Activated naive CD8-positive, alpha-beta T cell treated with anti-CD3 and anti-CD28 coated beads, Interleukin-2, amount 50 U/mL, for 24 hours (primary cell): ENCODE data around the gene GPR27.
A peak's percentile ranks its signal among the peaks of the same experiment; 100 is the strongest.

Experiments
- ATAC-seq: fragments of 150-1000 bp; cut with Tn5 transposase; one replicate; pipeline ENCODE4 v1.10.0; 2021
- DNase-seq: peaks from one replicate; pipeline ENCODE4 v3.0.0; 2021
- H3K27ac Mint-ChIP-seq: one replicate; pipeline ENCODE4 v1.8.0; 2021; ENCODE audit warnings: mild to moderate bottlenecking, mixed read lengths
- H3K27me3 Mint-ChIP-seq: one replicate; pipeline ENCODE4 v1.8.0; 2021; ENCODE audit warnings: mixed read lengths
- H3K36me3 Mint-ChIP-seq: one replicate; pipeline ENCODE4 v1.8.0; 2021; ENCODE audit warnings: low read depth, mixed read lengths
- H3K4me1 Mint-ChIP-seq: one replicate; pipeline ENCODE4 v1.8.0; 2021; ENCODE audit warnings: mixed read lengths
- H3K4me3 Mint-ChIP-seq: one replicate; pipeline ENCODE4 v1.8.0; 2021; ENCODE audit warnings: mild to moderate bottlenecking, moderate library complexity, mixed read lengths
- H3K9me3 Mint-ChIP-seq: one replicate; pipeline ENCODE4 v1.8.0; 2021; ENCODE audit warnings: mixed read lengths

The GPR27 gene

GRCh38 chr3:71754610-71755253 is 1.1 kb downstream of the GPR27 start:
- H3K36me3 Mint-ChIP-seq: no peaks in the 10 kb centered on the region
- H3K4me3 Mint-ChIP-seq: peak overlapping the region; percentile 62
- H3K27me3 Mint-ChIP-seq: peaks cover 53% of the 10 kb centered on the region
- no peak for ATAC-seq
- peaks cover 5% of the 10 kb centered on the region for H3K4me1 Mint-ChIP-seq
- H3K27ac Mint-ChIP-seq: no peak overlapping the region
- no peaks in the 10 kb centered on the region for H3K9me3 Mint-ChIP-seq
- DNase-seq: no peak

DNA sequence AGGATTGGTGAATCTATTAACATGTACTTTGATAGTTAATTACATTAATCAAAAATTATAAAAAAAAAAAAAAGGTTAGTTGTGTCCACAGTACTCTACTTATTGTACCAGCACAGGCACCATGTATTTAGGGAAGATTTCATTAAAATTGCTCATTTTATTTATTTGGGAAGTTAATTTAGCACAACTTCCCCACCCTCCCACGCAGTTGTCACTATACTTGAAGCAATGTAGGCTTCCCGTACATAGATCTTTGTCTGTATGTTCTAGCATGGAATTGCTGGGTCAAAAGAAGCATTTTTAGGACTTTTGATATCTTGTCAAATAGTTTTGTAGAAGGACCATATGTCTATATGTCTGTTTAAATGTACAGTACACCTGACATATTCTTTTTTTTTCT is 4.4 kb downstream of the GPR27 start:
- Mint-ChIP-seq H3K27me3 (peaks cover 32% of the 10 kb centered on the region), H3K9me3 (no peaks in the 10 kb centered on the region), H3K4me1 (peaks cover 3% of the 10 kb centered on the region), H3K36me3 (no peaks in the 10 kb centered on the region), H3K27ac (no peak overlapping the region), H3K4me3 (no peak overlapping the region)
- ATAC-seq: no peak
- DNase-seq: no peak

GRCh38 chr3:71759401-71759800 is 5.7 kb downstream of the GPR27 start:
- Mint-ChIP-seq H3K27ac (no peak overlapping the region), H3K27me3 (peaks cover 30% of the 10 kb centered on the region)
- no peak for ATAC-seq

DNA sequence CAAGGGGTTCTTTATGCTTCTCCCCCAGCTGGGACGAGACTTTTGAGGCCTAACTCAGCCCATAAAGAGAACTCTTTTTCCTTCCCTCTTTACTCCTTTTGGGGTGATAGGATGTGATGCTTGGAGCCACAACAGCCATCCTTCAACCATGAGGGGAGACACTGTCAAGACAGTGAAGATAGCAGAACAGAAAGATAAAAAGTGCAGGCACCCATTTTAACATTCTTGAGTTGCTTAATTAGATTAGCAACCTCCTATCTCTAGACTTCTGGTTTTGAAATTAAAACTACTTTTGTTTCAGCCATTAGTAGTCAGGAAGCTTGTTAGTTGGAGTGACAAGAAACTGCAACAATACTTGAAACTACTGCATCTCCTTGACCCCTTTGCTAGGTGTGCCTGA is 6.5 kb downstream of the GPR27 start:
- no peaks in the 10 kb centered on the region for H3K36me3 Mint-ChIP-seq
- no peak overlapping the region for H3K4me3 Mint-ChIP-seq
- peaks cover 26% of the 10 kb centered on the region for H3K27me3 Mint-ChIP-seq
- no peak overlapping the region for H3K27ac Mint-ChIP-seq
- H3K4me1 Mint-ChIP-seq: peaks cover 2% of the 10 kb centered on the region
- DNase-seq (no peak), ATAC-seq (no peak)
- H3K9me3 Mint-ChIP-seq: no peaks in the 10 kb centered on the region

More at GRCh38 chr3:71759401-71759800, 5.7 kb downstream of the GPR27 start:
- peaks cover 3% of the 10 kb centered on the region for H3K4me1 Mint-ChIP-seq
- DNase-seq: no peak
- no peak overlapping the region for H3K4me3 Mint-ChIP-seq
- H3K36me3 Mint-ChIP-seq: no peaks in the 10 kb centered on the region
- no peaks in the 10 kb centered on the region for H3K9me3 Mint-ChIP-seq

DNA sequence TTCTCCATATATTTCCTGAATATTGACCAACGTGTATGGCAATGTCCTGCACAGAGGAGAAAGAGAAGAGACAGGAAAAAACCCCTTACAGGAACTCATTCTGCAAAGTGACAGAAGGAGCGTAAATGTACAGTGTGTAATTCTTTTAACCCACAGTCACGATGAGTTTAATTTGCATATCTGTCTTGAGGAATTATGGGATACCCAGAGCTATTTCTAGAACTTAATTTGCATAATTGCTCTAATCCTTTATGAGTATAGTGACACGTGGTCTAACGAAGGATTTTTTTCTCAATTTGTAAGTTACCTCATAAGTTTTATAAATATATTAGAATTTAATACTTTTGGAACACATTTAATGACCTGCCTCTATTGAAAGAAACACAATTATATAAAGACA is 9.8 kb downstream of the GPR27 start:
- H3K27me3 Mint-ChIP-seq: peaks cover 8% of the 10 kb centered on the region
- no peaks in the 10 kb centered on the region for H3K36me3 Mint-ChIP-seq
- no peak for ATAC-seq
- H3K9me3 Mint-ChIP-seq: no peaks in the 10 kb centered on the region
- no peak for DNase-seq
- H3K4me3 Mint-ChIP-seq: no peak overlapping the region
- H3K27ac Mint-ChIP-seq: no peak overlapping the region
- H3K4me1 Mint-ChIP-seq: no peaks in the 10 kb centered on the region

GRCh38 chr3:71771126-71771525 is 17.5 kb downstream of the GPR27 start:
- H3K4me3 Mint-ChIP-seq: no peak overlapping the region

DNA sequence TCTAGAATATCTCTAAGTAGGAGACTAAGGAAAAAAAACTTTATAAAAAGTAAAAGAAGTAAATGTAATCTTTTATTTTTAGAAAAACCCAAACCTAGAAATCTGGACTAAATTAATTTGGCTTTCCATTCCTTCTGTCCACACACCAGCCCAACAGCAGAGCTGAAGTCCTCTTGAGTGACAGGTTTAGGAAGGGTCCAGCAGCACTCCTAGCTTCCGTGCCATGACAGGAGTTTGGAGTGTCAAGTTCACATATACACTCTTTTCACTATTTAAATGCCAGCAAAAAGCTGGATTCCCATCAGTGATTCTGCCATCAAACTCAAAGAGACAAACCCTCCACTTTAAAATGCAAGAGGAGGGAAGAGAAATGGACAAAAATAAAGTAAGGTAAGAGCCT is 18.2 kb downstream of the GPR27 start:
- Mint-ChIP-seq H3K4me1 (no peaks in the 10 kb centered on the region), H3K9me3 (no peaks in the 10 kb centered on the region), H3K4me3 (no peak overlapping the region), H3K36me3 (no peaks in the 10 kb centered on the region), H3K27ac (no peak overlapping the region), H3K27me3 (peaks cover 8% of the 10 kb centered on the region)
- ATAC-seq: no peak
- no peak for DNase-seq

More at GRCh38 chr3:71771126-71771525, 17.5 kb downstream of the GPR27 start:
- Mint-ChIP-seq H3K4me1 (no peaks in the 10 kb centered on the region), H3K27me3 (peaks cover 5% of the 10 kb centered on the region), H3K36me3 (no peaks in the 10 kb centered on the region), H3K27ac (no peak overlapping the region), H3K9me3 (no peaks in the 10 kb centered on the region)
- DNase-seq (no peak), ATAC-seq (no peak)

GRCh38 chr3:71776538-71776937 is 22.9 kb downstream of the GPR27 start:
- no peak overlapping the region for H3K4me3 Mint-ChIP-seq
- DNase-seq (no peak), ATAC-seq (no peak)
- H3K27me3 Mint-ChIP-seq: peaks cover 33% of the 10 kb centered on the region
- H3K27ac Mint-ChIP-seq: no peak overlapping the region
- H3K9me3 Mint-ChIP-seq: no peaks in the 10 kb centered on the region
- no peaks in the 10 kb centered on the region for H3K36me3 Mint-ChIP-seq
- peaks cover 2% of the 10 kb centered on the region for H3K4me1 Mint-ChIP-seq

DNA sequence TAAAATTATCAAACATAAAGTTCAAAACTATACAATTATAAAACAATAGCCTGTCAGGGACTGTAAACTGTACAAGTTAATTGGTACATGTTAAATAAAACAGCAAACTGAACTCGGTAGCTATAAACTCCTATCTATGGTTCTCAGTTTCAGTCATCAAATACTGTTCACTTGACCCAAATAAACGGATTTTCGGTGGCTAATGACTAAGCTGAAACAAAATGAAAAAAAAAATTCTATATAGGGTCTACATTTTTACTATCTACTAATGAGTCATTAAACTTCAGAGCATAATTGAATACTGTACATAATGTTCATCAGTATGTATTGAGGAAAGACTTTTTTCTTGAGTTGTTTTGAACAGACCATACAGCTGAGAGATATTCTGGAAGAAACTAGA is 24.7 kb downstream of the GPR27 start:
- no peak for ATAC-seq

DNA sequence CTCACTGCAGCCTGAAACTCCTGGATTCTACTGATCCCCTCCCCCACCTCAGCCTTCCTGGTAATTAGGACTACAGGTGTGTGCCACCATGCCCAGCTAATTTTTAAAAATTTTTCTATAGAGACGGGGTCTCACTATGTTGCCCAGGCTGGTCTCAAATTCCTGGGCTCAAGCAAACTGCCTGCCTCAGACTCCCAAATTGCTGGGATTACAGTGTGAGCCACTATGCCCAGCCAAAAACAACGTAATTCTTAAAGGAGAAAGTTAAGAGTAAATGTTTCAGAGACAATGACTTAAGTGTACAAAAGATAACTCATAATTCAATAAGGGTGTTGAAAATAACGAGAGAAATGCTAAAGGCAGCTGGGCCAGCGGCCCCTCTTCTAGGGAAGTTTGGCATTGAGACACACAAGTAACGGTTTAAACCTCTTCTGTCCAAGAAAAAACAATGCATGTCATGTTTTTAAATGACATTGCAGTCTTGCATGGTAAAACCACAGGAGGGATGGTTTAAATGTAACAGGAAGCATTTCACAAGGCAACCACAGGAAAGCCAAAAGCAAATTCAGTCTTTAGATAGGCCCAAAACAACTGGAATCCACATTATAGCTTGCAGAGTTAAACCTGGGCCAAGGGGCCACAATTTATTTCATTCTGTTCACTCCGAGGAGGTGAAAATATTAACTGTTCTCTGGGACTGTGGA is 26.2 kb downstream of the GPR27 start:
- Mint-ChIP-seq H3K4me1 (peaks cover 9% of the 10 kb centered on the region), H3K27ac (no peak overlapping the region), H3K27me3 (peaks cover 52% of the 10 kb centered on the region), H3K9me3 (no peaks in the 10 kb centered on the region), H3K4me3 (no peak overlapping the region), H3K36me3 (no peaks in the 10 kb centered on the region)
- DNase-seq (no peak), ATAC-seq (no peak)

More for the DNA sequence above, 24.7 kb downstream of the GPR27 start:
- peaks cover 2% of the 10 kb centered on the region for H3K4me1 Mint-ChIP-seq
- no peak overlapping the region for H3K27ac Mint-ChIP-seq
- H3K4me3 Mint-ChIP-seq: no peak overlapping the region
- no peak for DNase-seq
- H3K9me3 Mint-ChIP-seq: no peaks in the 10 kb centered on the region
- H3K36me3 Mint-ChIP-seq: no peaks in the 10 kb centered on the region
- H3K27me3 Mint-ChIP-seq: peaks cover 42% of the 10 kb centered on the region

GRCh38 chr3:71780430-71780829 is 26.8 kb downstream of the GPR27 start:
- H3K4me3 Mint-ChIP-seq: no peak overlapping the region
- H3K27ac Mint-ChIP-seq: no peak overlapping the region
- peaks cover 9% of the 10 kb centered on the region for H3K4me1 Mint-ChIP-seq
- ATAC-seq (no peak), DNase-seq (no peak)
- no peaks in the 10 kb centered on the region for H3K36me3 Mint-ChIP-seq
- no peaks in the 10 kb centered on the region for H3K9me3 Mint-ChIP-seq
- H3K27me3 Mint-ChIP-seq: peaks cover 55% of the 10 kb centered on the region

DNA sequence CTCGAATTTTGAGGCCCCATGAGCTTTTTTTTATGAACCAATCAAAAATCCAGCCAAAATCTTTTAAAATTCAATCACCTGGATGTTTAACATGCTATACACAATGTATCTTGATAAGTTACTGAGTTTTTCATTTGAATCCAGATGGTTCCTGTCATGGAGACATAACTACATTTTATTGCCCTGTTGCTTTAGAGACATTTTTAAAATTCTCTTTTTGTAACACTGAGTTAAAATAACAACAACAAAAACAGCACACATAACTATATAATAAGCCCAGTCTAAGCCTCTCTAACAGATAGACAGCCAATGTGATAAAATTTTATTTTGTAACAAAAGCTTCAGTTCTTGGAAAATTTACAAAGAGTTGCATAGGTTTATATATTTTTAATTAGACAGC is 29.5 kb downstream of the GPR27 start:
- Mint-ChIP-seq H3K9me3 (no peaks in the 10 kb centered on the region), H3K27me3 (peaks cover 69% of the 10 kb centered on the region), H3K4me1 (peaks cover 15% of the 10 kb centered on the region), H3K27ac (no peak overlapping the region), H3K4me3 (no peak overlapping the region), H3K36me3 (no peaks in the 10 kb centered on the region)
- DNase-seq (no peak), ATAC-seq (no peak)

- Mint-ChIP-seq H3K9me3 (no peaks in the 10 kb centered on the region), H3K27ac (no peak overlapping the region), H3K36me3 (no peaks in the 10 kb centered on the region), H3K4me1 (peaks cover 15% of the 10 kb centered on the region), H3K4me3 (peak overlapping the region; percentile 79), H3K27me3 (peaks cover 63% of the 10 kb centered on the region)
- no peak for DNase-seq
- no peak for ATAC-seq
Measured at GRCh38 chr3:71784201-71784913, 30.7 kb downstream of the GPR27 start.

DNA sequence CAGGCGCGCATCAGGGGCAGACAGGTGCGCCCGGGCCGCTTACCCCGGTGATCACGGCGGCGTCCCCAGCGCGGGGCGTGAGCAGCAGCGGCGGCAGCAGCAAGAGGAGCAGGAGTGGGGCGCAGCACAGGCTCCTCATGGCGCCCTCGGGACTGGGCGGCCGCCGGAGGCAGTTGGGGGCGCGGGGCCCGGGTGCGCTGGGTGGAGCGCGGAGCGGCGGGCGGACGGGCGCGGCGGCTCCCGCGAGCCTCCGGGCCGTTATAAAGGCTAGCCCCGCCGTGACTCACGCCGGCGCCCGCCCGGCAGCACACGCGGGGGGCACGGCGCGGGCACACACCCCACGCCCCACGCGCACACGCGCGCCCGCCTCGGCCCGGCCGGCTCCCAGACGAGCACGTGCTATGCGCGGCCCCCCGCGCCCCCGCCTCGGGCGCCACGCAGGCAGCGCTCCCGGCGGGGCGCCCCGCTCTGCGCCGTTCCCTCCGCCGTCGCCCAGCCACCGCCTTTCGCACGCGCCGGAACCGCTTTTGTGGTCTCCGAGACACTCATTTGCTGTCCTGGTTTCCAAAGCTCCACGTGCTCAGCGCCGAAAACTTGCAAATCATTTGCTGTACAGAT is 31.4 kb downstream of the GPR27 start, which contains the start of gene PROK2:
PROK2 (minus strand) TSS at position 235 of the 618 bp plus-strand sequence; CDS start at position 139, 96 bp downstream.
- H3K27me3 Mint-ChIP-seq: peaks cover 58% of the 10 kb centered on the region
- peak; percentile 74 for ATAC-seq
- H3K9me3 Mint-ChIP-seq: no peaks in the 10 kb centered on the region
- peaks cover 13% of the 10 kb centered on the region for H3K4me1 Mint-ChIP-seq
- no peaks in the 10 kb centered on the region for H3K36me3 Mint-ChIP-seq
- H3K27ac Mint-ChIP-seq: peak within 1 kb of the TSS; percentile 44
- DNase-seq: peak; percentile 35
- H3K4me3 Mint-ChIP-seq: peak within 1 kb of the TSS; percentile 79
